ENCODE data around the gene UBLCP1. TPM values are rescaled to one million over a fixed set of nuclear protein-coding genes. Genes with fewer than 3 reads are reported as not detected.

The UBLCP1 gene
- total and polyA plus RNA-seq, 2 of the 8 experiments (the other 6 are each of a cell fraction or from before 2014, with no cell fraction given), result 13.0 to 40.9 TPM

- H4K5ac ChIP-seq (ENCODE audit: insufficient read length, low read depth, low read length), result no peak overlapping the region
- TF ChIP-seq CBX8 (IDR thresholded peaks at IDR 0.05; ENCODE audit: borderline replicate concordance, low read depth, low read length), result no peak
- no peak for TF ChIP-seq CHD1 (IDR thresholded peaks at IDR 0.05; ENCODE audit: low read depth, low read length)
- TF ChIP-seq CREB1 (IDR thresholded peaks at IDR 0.05), result no peak
- TF ChIP-seq RBBP5 (IDR thresholded peaks at IDR 0.05; ENCODE audit: borderline replicate concordance, low read depth, low read length), result no peak
- TF ChIP-seq KDM5A (IDR thresholded peaks at IDR 0.05; ENCODE audit: low read length), result no peak
Observed at GRCh38 chr5:159269723-159270122, 6.6 kb downstream of the UBLCP1 start.

More at GRCh38 chr5:159269723-159270122, 6.6 kb downstream of the UBLCP1 start:
- Histone ChIP-seq H4K91ac (replicated peaks; ENCODE audit: insufficient read length, low read length) (no peak overlapping the region), H3K27me3 (replicated peaks in 1 of 4; ENCODE audit: control insufficient read depth in 3 of 4, extremely low read depth in 1 of 4, insufficient read depth in 3 of 4, low read length in 3 of 4) (no peaks in the 10 kb centered on the region), H2AFZ (ENCODE audit: low read length) (no peak overlapping the region), H3K23me2 (ENCODE audit: low read depth, low read length) (no peaks in the 10 kb centered on the region), H3K79me1 (ENCODE audit: low read depth, low read length) (no peaks in the 10 kb centered on the region), H2BK5ac (ENCODE audit: low read depth, low read length) (no peak overlapping the region), H3K56ac (replicated peaks; ENCODE audit: insufficient read length, low read depth, low read length) (no peak overlapping the region), H3K27ac (ENCODE audit: low read depth, low read length) (no peak overlapping the region), H3K36me3 (ENCODE audit: control insufficient read depth in 2 of 4, insufficient read depth in 4 of 4, low read length in 3 of 4) (peaks cover 0 to 54% (median 8%) of the 10 kb centered on the region in 4 experiments; a peak in 3 of 8 replicates), H3K18ac (ENCODE audit: extremely low read depth, low read length) (no peak overlapping the region), H2BK15ac (ENCODE audit: low read length) (no peak overlapping the region), H3K9ac (replicated peaks in 1 of 4; ENCODE audit: extremely low read depth in 1 of 4, low read depth in 3 of 4, low read length in 3 of 4) (no peak overlapping the region), H4K20me1 (replicated peaks in 1 of 2; ENCODE audit: control insufficient read depth in 1 of 2, insufficient read depth in 2 of 2, low read length in 2 of 2) (no peaks in the 10 kb centered on the region), H3K4me1 (replicated peaks in 1 of 4; ENCODE audit: control insufficient read depth in 3 of 4, insufficient read depth in 4 of 4, low read length in 3 of 4) (no peaks in the 10 kb centered on the region), H3K14ac (ENCODE audit: insufficient read length) (no peak overlapping the region), H2AK5ac (ENCODE audit: low read depth, low read length) (no peak overlapping the region), H3K23ac (ENCODE audit: insufficient read length) (no peak overlapping the region), H3K79me2 (ENCODE audit: control insufficient read depth in 1 of 2, insufficient read depth in 2 of 2, low read length in 2 of 2) (peaks cover 0 to 14% of the 10 kb centered on the region in 2 experiments; a peak in 2 of 4 replicates), H2BK12ac (ENCODE audit: low read depth, low read length) (no peak overlapping the region), H3K4me2 (ENCODE audit: insufficient read depth in 1 of 2, low read depth in 2 of 2, low read length in 2 of 2) (no peak overlapping the region), H3K4ac (replicated peaks; ENCODE audit: insufficient read length, low read depth, low read length) (no peak overlapping the region), H2BK120ac (replicated peaks; ENCODE audit: low read depth, low read length) (no peak overlapping the region), H2BK20ac (ENCODE audit: low read length) (no peak overlapping the region), H4K8ac (ENCODE audit: extremely low read depth, insufficient read depth, low read length) (no peak overlapping the region), H3K9me3 (ENCODE audit: insufficient read depth in 2 of 2, low read depth in 1 of 2, low read length in 1 of 2) (peaks cover 0 to 3% of the 10 kb centered on the region in 2 experiments; a peak in 1 of 4 replicates), H3K4me3 (ENCODE audit: extremely low read depth in 1 of 4, insufficient read depth in 2 of 4, low read depth in 3 of 4, low read length in 4 of 4) (no peak overlapping the region)
- DNase-seq (ENCODE audit: low read depth in 1 of 2, low spot score in 2 of 2) (no peak), FAIRE-seq (no peak)
- CTCF ChIA-PET (ENCODE audit: partially characterized antibody), result no interaction called here
- WGBS, 2 experiments (ENCODE audit: extremely low coverage in 1 of 2, insufficient coverage in 1 of 2, insufficient read length in 1 of 2, insufficient replicate concordance in 2 of 2, low coverage in 1 of 2, low lambda C conversion rate in 2 of 2, missing lambda C conversion rate in 1 of 2), result 87% methylated on average over 2 of the region's 2 CpGs; no CpG with 5 or more reads in 1 of the 2 experiments
- POLR2A ChIA-PET (ENCODE audit: partially characterized antibody), result no interaction called here

All from H1 (cell line).